Stimulated activated CD4-positive, alpha-beta T cell treated with anti-CD3 and anti-CD28 coated beads, Interleukin-12 subunit alpha, Interleukin-12 subunit beta, amount 100 ng/mL, for 24 hours (primary cell): ENCODE results near the gene DNAJB13.
"Not testable (repeated sequence)": the region's sequence is repeated elsewhere in the genome, so short reads cannot be mapped to it uniquely, and the experiment has no call there.

Source experiments
- DNase-seq, 2 experiments: peaks; one replicate each; pipeline ENCODE4 v3.0.0-alpha.2; 2020; ENCODE audit warnings: low read depth in 2 of 2

DNAJB13 gene

GRCh38 chr11:73976451-73977151 lies 25.8 kb downstream of the DNAJB13 start:
- DNase-seq: no peak

GRCh38 chr11:73977856-73978519 lies 27.2 kb downstream of the DNAJB13 start:
- no peak for DNase-seq

GRCh38 chr11:73978576-73979086 lies 27.8 kb downstream of the DNAJB13 start:
- no peak for DNase-seq

GRCh38 chr11:73980001-73980961 lies 29.5 kb downstream of the DNAJB13 start:
- peak; percentile 40 to 49 for DNase-seq

- DNase-seq: no peak
Measured at GRCh38 chr11:73981051-73981805, 30.4 kb downstream of the DNAJB13 start.

GRCh38 chr11:73982595-73982989 lies 31.8 kb downstream of the DNAJB13 start, which contains the start of gene UCP2:
Gene UCP2, minus strand, starts transcription at chr11:73982843. Its CDS starts 4,465 bp downstream, at chr11:73978378.
- DNase-seq: peak; percentile 66 to 85

- peak; percentile 83 to 92 for DNase-seq
Measured at GRCh38 chr11:73982990-73983740, 32.3 kb downstream of the DNAJB13 start.

- DNase-seq: no peak
Measured at GRCh38 chr11:73983741-73984538, 33.1 kb downstream of the DNAJB13 start.

- not testable (repeated sequence) for DNase-seq
Measured at GRCh38 chr11:73985661-73986060, 34.8 kb downstream of the DNAJB13 start.

- DNase-seq: no peak
Measured at GRCh38 chr11:73988227-73988626, 37.4 kb downstream of the DNAJB13 start.

GRCh38 chr11:73989156-73989555 lies 38.3 kb downstream of the DNAJB13 start:
- no peak for DNase-seq

GRCh38 chr11:73990730-73991129 lies 39.9 kb downstream of the DNAJB13 start:
- no peak for DNase-seq

- DNase-seq: no peak
Measured at GRCh38 chr11:73991471-73992006, 40.7 kb downstream of the DNAJB13 start.

GRCh38 chr11:73995247-73995646 lies 44.4 kb downstream of the DNAJB13 start:
- no peak for DNase-seq

- DNase-seq: no peak
Measured at GRCh38 chr11:73995731-73996130, 44.9 kb downstream of the DNAJB13 start.

GRCh38 chr11:73996161-73996747 lies 45.4 kb downstream of the DNAJB13 start:
- no peak for DNase-seq

GRCh38 chr11:73997120-73997770 lies 46.4 kb downstream of the DNAJB13 start:
- no peak for DNase-seq

- DNase-seq: no peak
Measured at GRCh38 chr11:73998846-73999575, 48.2 kb downstream of the DNAJB13 start.
